SJSA1 (cell line): ENCODE data around the gene CRYGB. TPM values are rescaled to one million over a fixed set of nuclear protein-coding genes. Genes with fewer than 3 reads are reported as not detected.

Experiments
- DNase-seq, 2 experiments: peaks; one replicate each; pipeline ENCODE4 v3.0.0-alpha.2; 2015 to 2020; ENCODE audit warnings: low spot score in 2 of 2, low read depth in 1 of 2
- H3K27ac ChIP-seq: fragments of 250-450 bp; sonication (Bioruptor Pico); 2 replicates; pipeline ENCODE4 v1.5.1; 2020; ENCODE audit warnings: mild to moderate bottlenecking, moderate library complexity
- H3K27me3 ChIP-seq: fragments of 250-450 bp; sonication (Bioruptor Pico); replicated peaks from 2 replicates; pipeline ENCODE4 v1.5.1; 2020; ENCODE audit warnings: mild to moderate bottlenecking, moderate library complexity
- H3K36me3 ChIP-seq: fragments of 250-450 bp; sonication (Bioruptor Pico); 2 replicates; pipeline ENCODE4 v1.5.1; 2020; ENCODE audit warnings: mild to moderate bottlenecking
- H3K4me1 ChIP-seq: fragments of 250-450 bp; sonication (Bioruptor Pico); replicated peaks from 2 replicates; pipeline ENCODE4 v1.6.1; 2021; ENCODE audit warnings: mild to moderate bottlenecking
- H3K4me3 ChIP-seq: fragments of 250-450 bp; sonication (Bioruptor Pico); 2 replicates; pipeline ENCODE4 v1.5.1; 2020; ENCODE audit warnings: mild to moderate bottlenecking
- H3K9me3 ChIP-seq: fragments of 250-450 bp; sonication (Bioruptor Pico); replicated peaks from 2 replicates; pipeline ENCODE4 v1.5.1; 2020; ENCODE audit warnings: mild to moderate bottlenecking
- total RNA-seq: library from RNA; depleted of rRNA; stranded (reverse); fragments of >200 nt; shearing (Covaris generic); gene quantifications from 2 replicates; pipeline ENCODE4 v1.2.3, GENCODE V29; 2014; rRNA removed

CRYGB gene, protein sequence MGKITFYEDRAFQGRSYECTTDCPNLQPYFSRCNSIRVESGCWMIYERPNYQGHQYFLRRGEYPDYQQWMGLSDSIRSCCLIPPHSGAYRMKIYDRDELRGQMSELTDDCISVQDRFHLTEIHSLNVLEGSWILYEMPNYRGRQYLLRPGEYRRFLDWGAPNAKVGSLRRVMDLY
- not detected in 2 replicates for total RNA-seq

DNA sequence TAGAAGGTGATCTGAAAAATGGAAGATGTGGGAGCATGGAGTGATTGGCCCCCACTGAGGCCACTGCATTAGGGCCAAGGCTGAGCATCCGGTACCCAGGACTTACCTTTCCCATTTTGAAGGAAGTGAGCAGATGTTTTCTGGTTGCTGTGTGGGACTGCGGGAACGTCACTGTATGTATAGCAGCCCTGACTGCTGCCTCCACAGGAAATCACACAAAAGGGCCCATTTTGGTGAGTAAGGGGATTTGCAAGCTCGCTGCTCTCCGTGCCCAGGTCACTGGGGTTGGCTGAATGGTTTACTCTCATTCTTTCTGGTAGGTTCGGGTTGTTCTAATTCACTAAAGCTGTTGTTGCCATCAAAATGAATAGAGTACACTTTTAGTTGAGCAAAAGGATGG, at the start of gene CRYGB:
TSS of gene CRYGB (minus strand) at position 153 of the 400 bp plus-strand sequence. CDS start at position 115, 38 bp downstream.
- H3K36me3 ChIP-seq: no peaks in the 10 kb centered on the region
- no peak for DNase-seq
- no peaks in the 10 kb centered on the region for H3K4me1 ChIP-seq
- no peak within 1 kb of the TSS for H3K4me3 ChIP-seq
- no peaks in the 10 kb centered on the region for H3K9me3 ChIP-seq
- H3K27me3 ChIP-seq: no peaks in the 10 kb centered on the region; the same call in 1 of the 2 replicates
- no peak within 1 kb of the TSS for H3K27ac ChIP-seq

DNA sequence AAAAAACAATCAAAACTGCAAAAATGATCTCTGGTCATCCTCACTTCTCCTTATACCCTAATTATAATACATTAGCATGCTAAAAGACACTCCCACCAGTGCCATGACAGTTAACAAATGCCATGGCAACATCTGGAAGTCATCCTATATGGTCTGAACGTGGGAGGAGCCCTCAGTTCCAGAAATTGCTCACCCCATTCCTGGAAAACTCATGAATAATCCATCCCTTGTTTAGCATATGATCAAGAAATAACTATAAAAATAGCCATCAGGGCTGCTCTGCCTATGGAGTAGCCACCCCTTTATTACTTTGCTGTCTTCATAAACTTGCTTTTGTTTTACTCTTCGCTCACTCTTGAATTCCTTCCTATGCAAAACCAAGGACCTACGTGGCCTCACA, 49.6 kb upstream of the CRYGB start:
- Histone ChIP-seq H3K27ac (no peak overlapping the region), H3K36me3 (no peaks in the 10 kb centered on the region), H3K4me1 (no peaks in the 10 kb centered on the region), H3K9me3 (no peaks in the 10 kb centered on the region), H3K27me3 (no peaks in the 10 kb centered on the region), H3K4me3 (no peak overlapping the region)
- no peak for DNase-seq

DNA sequence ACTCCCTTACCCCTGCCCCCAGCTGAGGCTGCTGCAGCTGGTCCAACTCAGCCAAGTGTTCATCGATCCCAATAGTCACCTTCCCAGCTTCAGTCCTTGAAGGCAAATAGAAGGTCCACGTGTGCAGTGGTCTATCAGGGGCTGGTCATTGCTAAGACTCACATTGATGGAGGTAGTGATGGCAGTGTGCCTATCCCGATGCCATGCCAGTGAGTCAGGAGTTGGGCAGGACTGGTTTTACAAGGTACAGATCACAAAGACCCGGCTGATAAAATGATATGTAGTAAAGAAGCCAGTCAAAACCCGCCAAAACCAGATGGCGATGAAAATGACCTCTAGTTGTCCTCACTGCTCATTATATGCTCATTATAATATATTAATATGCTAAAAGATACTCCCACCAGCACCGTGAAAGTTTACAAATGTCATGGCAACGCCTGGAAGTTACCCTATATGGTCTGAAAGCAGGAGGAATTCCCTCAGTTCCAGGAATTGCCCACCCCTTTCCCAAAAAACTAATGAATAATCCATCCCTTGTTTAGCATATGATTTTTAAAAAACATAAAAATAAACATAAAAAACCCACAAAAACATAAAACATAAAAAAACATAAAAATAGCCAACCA, 46.8 kb upstream of the CRYGB start:
- no peaks in the 10 kb centered on the region for H3K4me1 ChIP-seq
- H3K27ac ChIP-seq: no peak overlapping the region
- H3K36me3 ChIP-seq: no peaks in the 10 kb centered on the region
- H3K4me3 ChIP-seq: no peak overlapping the region
- no peaks in the 10 kb centered on the region for H3K27me3 ChIP-seq
- no peaks in the 10 kb centered on the region for H3K9me3 ChIP-seq
- no peak for DNase-seq

DNA sequence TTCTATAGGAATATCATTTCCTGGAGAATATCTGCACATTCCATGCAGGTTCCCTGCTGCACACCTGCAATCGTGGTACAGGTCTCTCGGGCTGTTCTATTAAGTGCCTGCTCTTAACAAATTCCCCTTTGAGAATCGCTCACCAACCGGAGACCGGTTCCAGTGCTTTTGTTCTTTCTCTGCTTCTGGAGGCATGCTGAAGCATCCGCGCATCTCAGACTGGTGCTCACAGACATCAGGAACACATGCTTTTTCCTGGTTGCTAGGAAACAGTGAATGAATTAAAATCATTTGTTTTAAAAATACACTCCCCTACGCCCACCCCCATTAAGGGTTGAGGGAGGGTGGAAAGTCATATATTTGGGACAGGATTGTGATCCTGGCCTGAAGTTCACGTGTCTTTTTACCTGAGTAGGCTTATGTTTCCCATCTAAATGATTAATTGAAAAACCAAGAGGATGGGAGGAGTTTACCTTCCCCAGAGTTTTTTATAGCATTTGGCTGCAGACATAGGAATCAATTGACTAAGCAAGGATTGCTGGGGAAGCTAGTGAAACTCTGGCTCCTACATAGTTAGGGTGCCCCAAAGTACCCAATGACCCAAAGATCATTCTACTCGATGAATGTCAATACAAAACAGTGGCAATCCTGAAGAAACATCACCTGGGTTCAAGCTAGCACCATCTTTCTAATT, 44.0 kb upstream of the CRYGB start, which contains the start of gene C2orf80:
TSS of gene C2orf80 (minus strand) at position 221 of the 694 bp plus-strand sequence. CDS start 3,044 bp downstream, outside the sequence.
- Histone ChIP-seq H3K27me3 (peaks cover 10% of the 10 kb centered on the region), H3K9me3 (no peaks in the 10 kb centered on the region), H3K36me3 (no peaks in the 10 kb centered on the region), H3K27ac (no peak within 1 kb of the TSS), H3K4me1 (no peaks in the 10 kb centered on the region), H3K4me3 (no peak within 1 kb of the TSS)
- DNase-seq: no peak

DNA sequence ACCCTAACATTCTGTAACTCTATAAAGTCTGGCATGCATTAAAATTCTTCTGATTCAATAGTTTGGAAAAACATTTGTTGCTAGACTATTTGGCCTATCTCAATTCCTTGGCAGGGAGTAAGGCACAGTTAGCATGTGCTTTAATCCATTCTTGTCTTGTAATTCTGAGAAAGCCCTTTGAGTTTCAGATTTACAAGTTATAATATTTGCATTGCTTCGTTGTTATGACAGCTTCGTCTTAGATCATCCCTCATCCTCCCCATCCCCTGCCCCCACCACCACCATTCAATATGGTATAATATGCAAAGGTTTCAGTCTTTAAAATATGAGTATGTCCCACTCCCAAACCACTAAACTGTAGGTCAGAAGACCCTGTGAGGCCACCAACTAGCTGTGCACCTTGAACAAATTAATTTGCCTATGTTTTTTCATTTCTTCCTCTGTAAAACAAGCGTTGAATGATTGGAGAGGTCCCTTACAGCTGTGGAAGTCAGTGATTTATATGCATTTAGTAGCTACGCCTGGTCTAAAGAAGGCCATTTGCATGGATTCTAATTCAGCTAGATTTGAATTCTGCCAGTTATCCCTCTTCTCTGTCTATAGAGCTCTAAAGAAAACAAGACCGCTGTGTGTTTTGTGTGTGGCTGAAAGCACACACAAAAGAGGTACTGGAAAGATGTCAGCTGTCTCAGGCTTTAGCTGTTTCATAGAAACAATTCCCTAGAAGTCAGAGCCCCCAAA, 43.3 kb upstream of the CRYGB start:
- no peaks in the 10 kb centered on the region for H3K36me3 ChIP-seq
- no peaks in the 10 kb centered on the region for H3K9me3 ChIP-seq
- no peak overlapping the region for H3K27ac ChIP-seq
- H3K4me1 ChIP-seq: no peaks in the 10 kb centered on the region
- no peak for DNase-seq
- no peak overlapping the region for H3K4me3 ChIP-seq
- peaks cover 16% of the 10 kb centered on the region for H3K27me3 ChIP-seq

DNA sequence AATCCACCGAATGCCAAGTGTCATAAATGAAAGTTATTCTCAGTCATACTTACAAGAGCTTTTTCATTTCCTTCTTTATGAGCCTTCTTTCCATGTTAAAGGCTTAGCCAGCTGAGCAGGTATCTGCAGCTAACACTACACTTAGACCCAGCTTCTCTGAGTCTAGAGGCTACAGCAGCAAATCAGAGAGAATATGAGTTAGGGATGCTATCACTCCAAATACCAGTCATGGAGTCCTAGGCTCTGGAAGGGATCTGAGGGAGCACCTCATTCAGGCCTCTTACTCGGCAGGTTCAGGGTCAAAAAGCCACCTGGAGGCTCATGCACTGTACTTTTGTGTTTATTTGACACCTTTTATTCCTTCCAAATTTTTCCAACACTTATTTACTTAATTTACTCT, 40.9 kb upstream of the CRYGB start:
- Histone ChIP-seq H3K4me3 (no peak overlapping the region), H3K27me3 (peaks cover 16% of the 10 kb centered on the region), H3K27ac (no peak overlapping the region), H3K9me3 (no peaks in the 10 kb centered on the region), H3K4me1 (no peaks in the 10 kb centered on the region), H3K36me3 (no peaks in the 10 kb centered on the region)
- DNase-seq: no peak

DNA sequence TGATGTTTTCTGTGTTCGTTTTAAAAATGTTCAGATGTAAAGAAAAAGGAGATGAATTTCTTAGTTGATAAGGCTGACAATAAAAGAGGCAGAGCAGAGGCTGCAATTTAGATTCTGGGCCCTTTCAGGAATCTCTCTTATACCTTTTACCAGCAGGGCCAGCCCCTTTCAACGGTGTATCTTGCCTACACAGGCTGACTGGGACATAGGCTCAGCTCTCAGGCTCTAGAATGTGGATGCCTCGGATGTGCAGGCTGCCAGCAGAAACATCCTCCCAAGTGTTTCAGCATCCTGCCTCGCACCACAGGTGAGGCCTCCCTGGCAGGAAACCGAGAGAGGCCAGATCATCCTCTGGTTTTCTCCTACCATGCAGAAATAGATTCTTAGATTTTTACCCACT, 40.5 kb upstream of the CRYGB start:
- no peaks in the 10 kb centered on the region for H3K4me1 ChIP-seq
- no peak overlapping the region for H3K4me3 ChIP-seq
- no peak for DNase-seq
- no peaks in the 10 kb centered on the region for H3K36me3 ChIP-seq
- H3K27ac ChIP-seq: no peak overlapping the region
- no peaks in the 10 kb centered on the region for H3K9me3 ChIP-seq
- peaks cover 16% of the 10 kb centered on the region for H3K27me3 ChIP-seq

DNA sequence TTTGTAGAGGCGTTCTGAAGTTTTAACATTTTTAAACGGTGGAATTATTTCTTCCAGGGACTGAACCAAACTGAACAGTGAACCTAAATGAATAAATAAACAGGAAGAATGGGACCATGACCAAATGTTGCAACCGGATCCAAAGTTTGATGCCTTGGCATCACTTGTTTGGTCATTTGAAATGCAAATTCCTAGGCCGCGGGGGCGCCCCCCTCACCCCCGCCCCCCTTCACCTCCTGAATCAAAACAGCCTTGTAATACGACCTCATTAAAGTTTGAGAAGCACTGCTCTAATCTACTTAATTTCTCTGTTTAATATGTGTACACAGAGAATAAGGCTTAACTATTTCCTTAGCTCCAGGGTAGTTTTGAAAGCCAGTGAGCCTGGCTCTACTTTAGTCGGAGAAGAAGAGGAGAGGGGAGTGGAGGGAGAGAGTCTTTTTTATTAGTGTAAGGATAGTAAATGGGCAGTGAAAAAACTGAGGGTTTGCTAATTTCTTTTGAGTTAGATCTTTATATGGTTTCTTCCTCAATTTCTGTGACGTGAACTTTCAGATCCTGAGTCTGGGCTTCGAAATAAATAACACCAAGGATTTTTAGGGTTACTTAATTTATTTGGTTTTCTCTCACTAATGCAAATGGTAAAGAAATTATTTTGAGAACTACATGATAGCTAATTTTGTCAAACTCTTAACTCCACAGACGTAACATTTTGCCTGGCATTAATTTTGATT, 38.2 kb upstream of the CRYGB start:
- H3K27me3 ChIP-seq: peaks cover 16% of the 10 kb centered on the region
- no peak overlapping the region for H3K27ac ChIP-seq
- no peaks in the 10 kb centered on the region for H3K36me3 ChIP-seq
- no peak for DNase-seq
- H3K4me3 ChIP-seq: no peak overlapping the region
- no peaks in the 10 kb centered on the region for H3K9me3 ChIP-seq
- H3K4me1 ChIP-seq: no peaks in the 10 kb centered on the region

DNA sequence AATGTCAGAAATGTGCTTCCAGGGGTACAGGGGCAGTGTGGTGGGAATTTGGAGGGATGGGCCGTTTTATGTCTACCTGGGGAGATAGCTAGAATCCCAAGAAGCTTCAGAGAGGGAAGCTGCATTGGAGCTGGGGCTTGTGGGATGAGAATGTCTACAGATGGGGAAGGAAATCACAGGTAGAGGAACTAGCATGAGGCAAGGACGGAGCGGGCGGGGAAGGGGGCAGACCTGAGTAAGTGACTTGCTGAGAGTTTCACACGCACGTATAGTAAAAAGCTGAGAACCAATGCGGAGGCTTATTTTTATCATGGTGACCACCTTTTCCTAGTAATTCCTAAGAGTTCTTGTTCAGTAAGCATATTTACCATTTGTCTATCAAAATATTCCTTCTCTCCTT, 37.6 kb upstream of the CRYGB start:
- peaks cover 16% of the 10 kb centered on the region for H3K27me3 ChIP-seq
- no peak overlapping the region for H3K4me3 ChIP-seq

DNA sequence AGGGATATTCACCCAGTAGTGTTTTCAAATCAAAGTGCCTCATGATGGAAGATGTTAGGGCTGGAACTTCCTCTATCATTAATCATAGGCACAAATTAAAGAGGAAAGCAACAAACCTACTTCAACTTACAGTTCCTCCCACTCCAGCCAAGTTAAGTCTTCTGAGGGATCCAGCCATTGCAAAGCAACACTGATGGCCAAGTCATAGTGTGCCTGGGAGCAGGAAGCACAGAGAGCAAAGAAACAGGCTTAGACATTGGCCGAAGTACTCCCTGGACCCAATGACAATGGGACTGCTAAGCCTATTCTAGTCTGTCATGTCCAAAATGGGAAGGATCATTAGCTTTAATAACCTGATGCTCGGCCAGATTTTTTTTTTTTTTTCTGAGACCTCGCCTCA, 36.9 kb upstream of the CRYGB start:
- H3K27me3 ChIP-seq: peaks cover 16% of the 10 kb centered on the region
- no peaks in the 10 kb centered on the region for H3K9me3 ChIP-seq
- DNase-seq: no peak
- H3K4me3 ChIP-seq: no peak overlapping the region
- no peaks in the 10 kb centered on the region for H3K36me3 ChIP-seq
- H3K27ac ChIP-seq: no peak overlapping the region
- no peaks in the 10 kb centered on the region for H3K4me1 ChIP-seq

More for the DNA sequence above, 37.6 kb upstream of the CRYGB start:
- Histone ChIP-seq H3K36me3 (no peaks in the 10 kb centered on the region), H3K4me1 (no peaks in the 10 kb centered on the region), H3K9me3 (no peaks in the 10 kb centered on the region), H3K27ac (no peak overlapping the region)
- no peak for DNase-seq

DNA sequence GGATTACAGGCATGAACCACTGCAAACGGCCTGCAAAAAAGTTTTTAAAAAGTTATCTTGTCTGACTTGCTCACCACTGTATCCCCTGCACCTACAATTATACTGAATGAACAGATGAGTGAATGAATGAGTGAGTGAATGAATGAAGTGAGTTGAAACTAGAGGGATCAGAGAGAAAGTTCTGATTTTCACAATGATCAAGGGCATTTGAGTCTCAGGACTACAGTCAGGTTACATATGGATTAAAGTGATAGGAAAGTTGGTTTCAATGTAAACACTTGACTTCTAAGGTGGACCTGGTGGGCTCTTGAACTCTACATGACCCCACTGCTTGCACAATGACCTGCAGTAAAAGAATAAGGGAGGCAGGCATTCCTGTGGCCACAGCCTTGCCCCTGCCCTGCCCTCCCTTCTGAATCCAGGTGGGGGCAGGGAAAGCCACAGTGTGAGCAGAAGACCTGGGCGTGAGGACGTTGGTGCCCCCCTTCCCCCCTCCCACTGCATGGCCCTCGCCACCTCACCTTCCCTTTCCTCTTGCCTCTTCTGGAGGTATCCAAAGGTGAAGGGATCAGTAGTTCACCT, 33.2 kb upstream of the CRYGB start:
- Histone ChIP-seq H3K27ac (no peak overlapping the region), H3K4me1 (no peaks in the 10 kb centered on the region), H3K27me3 (no peaks in the 10 kb centered on the region; the same call in 1 of the 2 replicates), H3K4me3 (no peak overlapping the region), H3K9me3 (no peaks in the 10 kb centered on the region), H3K36me3 (no peaks in the 10 kb centered on the region)
- DNase-seq: no peak

DNA sequence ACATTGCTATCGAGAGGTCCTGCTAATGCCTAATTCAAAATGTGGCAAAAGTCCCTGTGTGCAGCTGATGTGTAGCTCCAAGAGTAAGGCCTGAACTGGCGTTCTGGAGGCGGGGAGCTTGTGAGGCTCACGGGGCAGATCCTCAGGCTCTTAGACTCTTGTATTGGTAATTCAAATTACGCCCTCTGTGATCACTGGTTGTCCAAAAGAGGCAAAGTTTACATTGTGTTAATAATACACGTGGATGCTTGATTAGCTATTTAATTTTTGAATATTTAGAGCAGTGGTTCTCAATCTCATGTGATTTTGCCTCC, 29.8 kb upstream of the CRYGB start:
- DNase-seq: no peak
- Histone ChIP-seq H3K4me3 (no peak overlapping the region), H3K27ac (no peak overlapping the region), H3K36me3 (no peaks in the 10 kb centered on the region), H3K4me1 (no peaks in the 10 kb centered on the region), H3K9me3 (no peaks in the 10 kb centered on the region), H3K27me3 (no peaks in the 10 kb centered on the region)
